ENCODE measurements around the gene KCNK3. TPM values are rescaled to one million over a fixed set of nuclear protein-coding genes. Genes with fewer than 3 reads are reported as not detected.

Gene KCNK3
- total RNA-seq, 1 donor from 2014 or later = 6.6 TPM

- Mint-ChIP-seq H3K27ac (peak overlapping the region; percentile 68), H3K4me1 (peaks cover 46% of the 10 kb centered on the region)
- DNase-seq (ENCODE audit: low spot score in 2 of 2, unreplicated experiment in 2 of 2) = no peak
Observed at GRCh38 chr2:26668856-26669750, 23.4 kb upstream of the KCNK3 start.

GRCh38 chr2:26670171-26670570, 22.4 kb upstream of the KCNK3 start:
- Mint-ChIP-seq H3K9me3 (peaks cover 11% of the 10 kb centered on the region), H3K4me3 (no peak overlapping the region), H3K4me1 (peaks cover 52% of the 10 kb centered on the region), H3K27me3 (ENCODE audit: low read depth) (no peaks in the 10 kb centered on the region), H3K36me3 (peaks cover 2% of the 10 kb centered on the region), H3K27ac (peak overlapping the region; percentile 53)
- DNase-seq (ENCODE audit: low spot score in 2 of 2, unreplicated experiment in 2 of 2) = no peak
- no peak for TF ChIP-seq CTCF (IDR thresholded peaks at IDR 0.05; ENCODE audit: unreplicated experiment)

More at GRCh38 chr2:26668856-26669750, 23.4 kb upstream of the KCNK3 start:
- no peaks in the 10 kb centered on the region for H3K27me3 Mint-ChIP-seq (ENCODE audit: low read depth)
- H3K4me3 Mint-ChIP-seq = no peak overlapping the region
- no peak for TF ChIP-seq CTCF (IDR thresholded peaks at IDR 0.05; ENCODE audit: unreplicated experiment)
- peaks cover 2% of the 10 kb centered on the region for H3K36me3 Mint-ChIP-seq
- H3K9me3 Mint-ChIP-seq = peaks cover 16% of the 10 kb centered on the region

- Mint-ChIP-seq H3K27ac (no peak overlapping the region), H3K4me3 (no peak overlapping the region), H3K9me3 (peaks cover 7% of the 10 kb centered on the region), H3K36me3 (no peaks in the 10 kb centered on the region), H3K4me1 (peaks cover 52% of the 10 kb centered on the region), H3K27me3 (ENCODE audit: low read depth) (no peaks in the 10 kb centered on the region)
- TF ChIP-seq CTCF (IDR thresholded peaks at IDR 0.05; ENCODE audit: unreplicated experiment) = no peak
- no peak for DNase-seq (ENCODE audit: low spot score in 2 of 2, unreplicated experiment in 2 of 2)
Observed at GRCh38 chr2:26670931-26671460, 21.5 kb upstream of the KCNK3 start.

- no peak overlapping the region for H3K27ac Mint-ChIP-seq
- H3K4me3 Mint-ChIP-seq = no peak overlapping the region
- DNase-seq (ENCODE audit: low spot score in 2 of 2, unreplicated experiment in 2 of 2) = no peak
- H3K9me3 Mint-ChIP-seq = peaks cover 4% of the 10 kb centered on the region
- peaks cover 52% of the 10 kb centered on the region for H3K4me1 Mint-ChIP-seq
- no peaks in the 10 kb centered on the region for H3K36me3 Mint-ChIP-seq
- no peak for TF ChIP-seq CTCF (IDR thresholded peaks at IDR 0.05; ENCODE audit: unreplicated experiment)
- no peaks in the 10 kb centered on the region for H3K27me3 Mint-ChIP-seq (ENCODE audit: low read depth)
Observed at GRCh38 chr2:26671691-26672090, 20.8 kb upstream of the KCNK3 start.

- H3K4me3 Mint-ChIP-seq = no peak overlapping the region
- TF ChIP-seq CTCF (IDR thresholded peaks at IDR 0.05; ENCODE audit: unreplicated experiment) = no peak
- H3K4me1 Mint-ChIP-seq = peaks cover 52% of the 10 kb centered on the region
- H3K9me3 Mint-ChIP-seq = peaks cover 1% of the 10 kb centered on the region
- DNase-seq (ENCODE audit: low spot score in 2 of 2, unreplicated experiment in 2 of 2) = no peak
- H3K27me3 Mint-ChIP-seq (ENCODE audit: low read depth) = no peaks in the 10 kb centered on the region
- H3K36me3 Mint-ChIP-seq = no peaks in the 10 kb centered on the region
- peak overlapping the region; percentile 69 for H3K27ac Mint-ChIP-seq
Observed at GRCh38 chr2:26672112-26672817, 20.3 kb upstream of the KCNK3 start.
